ENCODE results near the gene FUBP3.
"Not testable (repeated sequence)": the region's sequence is repeated elsewhere in the genome, so short reads cannot be mapped to it uniquely, and the experiment has no call there.

FUBP3 gene

GRCh38 chr9:130556396-130557076, 22.8 kb upstream of the FUBP3 start:
- DNase-seq (ENCODE audit: low spot score): no peak

- DNase-seq (ENCODE audit: low spot score): no peak
These were observed 22.3 kb upstream of the FUBP3 start for GRCh38 chr9:130557077-130557468.

- DNase-seq (ENCODE audit: low spot score): no peak
These were observed 18.3 kb upstream of the FUBP3 start for GRCh38 chr9:130561056-130561455.

GRCh38 chr9:130562525-130562924, 16.9 kb upstream of the FUBP3 start:
- not testable (repeated sequence) for DNase-seq (ENCODE audit: low spot score)

GRCh38 chr9:130563797-130564196, 15.6 kb upstream of the FUBP3 start:
- no peak for DNase-seq (ENCODE audit: low spot score)

GRCh38 chr9:130565792-130566191, 13.6 kb upstream of the FUBP3 start:
- DNase-seq (ENCODE audit: low spot score): no peak

- no peak for DNase-seq (ENCODE audit: low spot score)
These were observed 9.2 kb upstream of the FUBP3 start for GRCh38 chr9:130570208-130570607.

- no peak for DNase-seq (ENCODE audit: low spot score)
These were observed 3.9 kb upstream of the FUBP3 start for GRCh38 chr9:130575514-130575913.

- no peak for DNase-seq (ENCODE audit: low spot score)
These were observed 3.2 kb upstream of the FUBP3 start for GRCh38 chr9:130576176-130576575.

- peak; percentile 32 for DNase-seq (ENCODE audit: low spot score)
These were observed 524 bp downstream of the FUBP3 start for GRCh38 chr9:130579738-130580463.

GRCh38 chr9:130581766-130582165, 2.4 kb downstream of the FUBP3 start:
- DNase-seq (ENCODE audit: low spot score): no peak

- DNase-seq (ENCODE audit: low spot score): no peak
These were observed 3.9 kb downstream of the FUBP3 start for GRCh38 chr9:130583271-130583670.

GRCh38 chr9:130587921-130588320, 8.5 kb downstream of the FUBP3 start:
- DNase-seq (ENCODE audit: low spot score): no peak

- DNase-seq (ENCODE audit: low spot score): no peak
These were observed 9.0 kb downstream of the FUBP3 start for GRCh38 chr9:130588416-130588815.

- DNase-seq (ENCODE audit: low spot score): no peak
These were observed 10.4 kb downstream of the FUBP3 start for GRCh38 chr9:130589754-130590153.

- DNase-seq (ENCODE audit: low spot score): peak; percentile 34
These were observed 10.9 kb downstream of the FUBP3 start for GRCh38 chr9:130590305-130590704.

GRCh38 chr9:130593020-130593419, 13.6 kb downstream of the FUBP3 start:
- no peak for DNase-seq (ENCODE audit: low spot score)

- DNase-seq (ENCODE audit: low spot score): no peak
These were observed 17.9 kb downstream of the FUBP3 start for GRCh38 chr9:130597228-130597627.

- peak; percentile 38 for DNase-seq (ENCODE audit: low spot score)
These were observed 18.8 kb downstream of the FUBP3 start for GRCh38 chr9:130598188-130598587.

- DNase-seq (ENCODE audit: low spot score): no peak
These were observed 20.2 kb downstream of the FUBP3 start for GRCh38 chr9:130599625-130600024.

- no peak for DNase-seq (ENCODE audit: low spot score)
These were observed 21.7 kb downstream of the FUBP3 start for GRCh38 chr9:130601100-130601499.

- DNase-seq (ENCODE audit: low spot score): no peak
These were observed 24.9 kb downstream of the FUBP3 start for GRCh38 chr9:130604295-130604694.

- DNase-seq (ENCODE audit: low spot score): no peak
These were observed 27.7 kb downstream of the FUBP3 start for GRCh38 chr9:130606887-130607600.

Measured in HuH-7.5 (cell line).